Ovary (tissue), 3 donors: ENCODE data around the gene AFAP1.

Source experiments
- CTCF ChIP-seq, 3 donors: fragments of 450-650 bp in 2 of 3; fragments of 200-600 bp in 1 of 3; IDR thresholded peaks; one replicate each; pipeline versions ENCODE4 v1.5.1 to v1.8.0; 2016 to 2022; ENCODE audit warnings: antibody characterized with exemption in 3 of 3, mild to moderate bottlenecking in 1 of 3
- POLR2A ChIP-seq: fragments of 450-650 bp; IDR thresholded peaks from one replicate; pipeline ENCODE4 v1.6.1; 2017; ENCODE audit warnings: antibody characterized with exemption, mild to moderate bottlenecking, moderate library complexity
- donor health status: DM: no; HTN: no; CAD: no.

DNA sequence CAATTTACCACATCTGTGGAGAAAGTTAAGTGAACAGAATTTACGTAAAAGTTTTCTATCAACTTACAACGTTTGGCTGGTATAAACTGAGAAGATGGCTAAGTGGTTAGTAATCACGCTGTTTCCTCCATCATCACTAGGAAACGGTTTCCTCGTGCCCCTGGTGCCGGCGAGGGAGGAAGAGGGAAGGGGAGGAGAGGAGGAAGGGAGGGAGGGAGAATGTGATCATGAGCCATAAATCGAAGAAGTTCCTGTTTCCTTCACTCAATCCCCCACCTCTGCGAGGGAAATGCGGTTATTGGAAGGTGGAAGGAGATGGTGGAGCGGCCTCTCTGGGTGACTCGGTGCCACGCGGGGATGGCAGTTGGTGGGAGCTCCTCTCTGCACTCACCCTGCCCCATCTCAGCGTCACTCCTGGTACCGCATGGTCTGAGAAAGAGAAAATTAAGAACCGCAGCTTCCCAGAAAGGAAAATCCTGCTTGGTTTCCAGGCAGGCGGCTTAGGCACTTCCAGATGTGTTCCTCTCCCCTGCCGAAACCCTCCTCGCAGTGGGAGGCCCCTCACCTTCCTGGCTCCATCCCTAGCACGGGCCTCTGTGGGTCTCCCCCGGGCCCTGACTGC is 216.8 kb downstream of the AFAP1 start:
- TF ChIP-seq CTCF (IDR thresholded peaks at IDR 0.05) (no peak), POLR2A (no peak)
